RWPE1 (cell line): ENCODE measurements around the gene PITPNC1.
"Not testable (repeated sequence)": the region's sequence is repeated elsewhere in the genome, so short reads cannot be mapped to it uniquely, and the experiment has no call there.

Experiments used
- CTCF ChIA-PET: fragments of 350-600 bp; sonication (Branson Sonifier 250); formaldehyde crosslinking; extraction: SDS; loops from one replicate; lab custom pipeline; 2021; lab: Yijun Ruan, JAX
- POLR2A ChIA-PET: fragments of 400-600 bp; formaldehyde crosslinking; extraction: SDS; loops from one replicate; lab custom pipeline; 2020; ENCODE audit warnings: antibody characterized with exemption; ENCODE audit not compliant: low non-redundant PET; lab: Yijun Ruan, JAX
- DNase-seq: peaks from one replicate; pipeline ENCODE4 v3.0.0; 2012; ENCODE audit warnings: low spot score
- H3K27ac ChIP-seq: fragments of 450-650 bp; 2 replicates; pipeline ENCODE4 v1.5.1; 2017
- CTCF ChIP-seq: fragments of 450-650 bp; conservative IDR thresholded peaks from 2 replicates; pipeline ENCODE4 v1.5.1; 2017; ENCODE audit warnings: low read depth, mild to moderate bottlenecking

The PITPNC1 gene

GRCh38 chr17:67469208-67469980, 92.3 kb downstream of the PITPNC1 start:
- ChIA-PET CTCF (no interaction called here), POLR2A (no interaction called here)
- DNase-seq, result no peak
- no peak for TF ChIP-seq CTCF
- H3K27ac ChIP-seq, result peak overlapping the region; percentile 5

GRCh38 chr17:67470163-67470562, 93.1 kb downstream of the PITPNC1 start:
- ChIA-PET POLR2A (no interaction called here), CTCF (no interaction called here)
- no peak for DNase-seq
- TF ChIP-seq CTCF, result no peak
- no peak overlapping the region for H3K27ac ChIP-seq

GRCh38 chr17:67471118-67471517, 94.0 kb downstream of the PITPNC1 start:
- POLR2A ChIA-PET, result no interaction called here
- H3K27ac ChIP-seq, result no peak overlapping the region
- no peak for TF ChIP-seq CTCF
- CTCF ChIA-PET, result no interaction called here
- no peak for DNase-seq

GRCh38 chr17:67472606-67473005, 95.5 kb downstream of the PITPNC1 start:
- CTCF ChIA-PET, result interaction anchor here (0.7 kb wide), 1 partner anchor 91 kb away, joined by 5 read pairs; no protein-coding TSS in a partner anchor

GRCh38 chr17:67474081-67474661, 97.1 kb downstream of the PITPNC1 start:
- CTCF ChIA-PET, result interaction anchor here (2.0 to 3.8 kb wide), 2 partner anchors 88 to 99 kb away, joined by 19 to 26 read pairs; no protein-coding TSS in a partner anchor
- POLR2A ChIA-PET, result no interaction called here
- no peak overlapping the region for H3K27ac ChIP-seq
- TF ChIP-seq CTCF, result no peak
- DNase-seq, result no peak

More at GRCh38 chr17:67472606-67473005, 95.5 kb downstream of the PITPNC1 start:
- POLR2A ChIA-PET, H3K27ac ChIP-seq, DNase-seq: not testable (repeated sequence)

- TF ChIP-seq CTCF, result peak; percentile 97
- ChIA-PET POLR2A (no interaction called here), CTCF (interaction anchor here (0.5 to 3.8 kb wide), 21 partner anchors 9 to 994 kb away, joined by 3 to 26 read pairs (median 5); no protein-coding TSS in a partner anchor)
- peak; percentile 74 for DNase-seq
- no peak overlapping the region for H3K27ac ChIP-seq
Measured at GRCh38 chr17:67475161-67475937, 98.3 kb downstream of the PITPNC1 start.
